Uterus (tissue), 4 donors: ENCODE data around the gene ZNF330. TPM values are rescaled to one million over a fixed set of nuclear protein-coding genes. Genes with fewer than 3 reads are reported as not detected.
"Not testable (repeated sequence)": the region's sequence is repeated elsewhere in the genome, so short reads cannot be mapped to it uniquely, and the experiment has no call there.

Source experiments
- DNase-seq, 2 donors: peaks; one replicate each; pipeline ENCODE4 v3.0.0-alpha.2; 2019 to 2020
- H3K27ac ChIP-seq, 2 donors: fragments of 200-600 bp; sonication (generic); 1 replicate in 1 of 2; 2 replicates in 1 of 2; pipeline ENCODE4 v1.5.1; 2016 to 2018
- H3K27me3 ChIP-seq, 2 donors: fragments of 200-600 bp; sonication (generic); one replicate each; pipeline ENCODE4 v1.5.1; 2018 to 2019; ENCODE audit warnings: control low read depth in 1 of 2
- H3K36me3 ChIP-seq, 2 donors: fragments of 200-600 bp; sonication (generic); one replicate each; pipeline ENCODE4 v1.5.1; 2019; ENCODE audit warnings: control low read depth in 1 of 2
- H3K4me1 ChIP-seq, 2 donors: fragments of 200-600 bp; sonication (generic); one replicate each; pipeline ENCODE4 v1.5.1; 2018 to 2019; ENCODE audit warnings: control low read depth in 1 of 2
- H3K4me3 ChIP-seq, 2 donors: fragments of 200-600 bp; sonication (generic); 1 replicate in 1 of 2; 2 replicates in 1 of 2; pipeline ENCODE4 v1.5.1; 2018 to 2019; ENCODE audit warnings: mild to moderate bottlenecking in 1 of 2
- H3K9me3 ChIP-seq, 2 donors: fragments of 200-600 bp; sonication (generic); one replicate each; pipeline ENCODE4 v1.5.1; 2019; ENCODE audit warnings: control low read depth in 1 of 2
- POLR2A ChIP-seq, 2 donors: fragments of 450-650 bp; IDR thresholded peaks; one replicate each; pipeline ENCODE4 v1.6.1; 2016; ENCODE audit warnings: antibody characterized with exemption in 2 of 2, mild to moderate bottlenecking in 1 of 2, moderate library complexity in 1 of 2
- intact Hi-C: fragments of 100-400 bp; cut with DNase I; formaldehyde crosslinking; loops from one replicate; pipeline ENCODE4 v1.15.1; 2023; ENCODE audit warnings: low total_unique reads
- total RNA-seq, 4 donors: library from RNA; depleted of rRNA in 3 of 4; stranded (reverse); fragments of >200 nt in 3 of 4; gene quantifications; one replicate each; pipeline versions ENCODE4 v1.1.0 to v1.2.4, GENCODE V29; 2014 to 2023
- TF ChIP-seq, protein P1 (sequence below), 4 experiments: fragments of 200-600 bp in 2 of 4; fragments of 450-650 bp in 2 of 4; sonication (generic) in 2 of 4; IDR thresholded peaks; one replicate each; pipeline ENCODE4 v1.5.1; 2016 to 2019; ENCODE audit warnings: antibody characterized with exemption in 4 of 4, mild to moderate bottlenecking in 2 of 4, moderate library complexity in 1 of 4
- donor health status: DM: yes; HTN: yes; CAD: no.

Gene ZNF330
- total RNA-seq, 4 donors from 2014 or later, result 24.1 to 73.0 (median 39.1) TPM

DNA sequence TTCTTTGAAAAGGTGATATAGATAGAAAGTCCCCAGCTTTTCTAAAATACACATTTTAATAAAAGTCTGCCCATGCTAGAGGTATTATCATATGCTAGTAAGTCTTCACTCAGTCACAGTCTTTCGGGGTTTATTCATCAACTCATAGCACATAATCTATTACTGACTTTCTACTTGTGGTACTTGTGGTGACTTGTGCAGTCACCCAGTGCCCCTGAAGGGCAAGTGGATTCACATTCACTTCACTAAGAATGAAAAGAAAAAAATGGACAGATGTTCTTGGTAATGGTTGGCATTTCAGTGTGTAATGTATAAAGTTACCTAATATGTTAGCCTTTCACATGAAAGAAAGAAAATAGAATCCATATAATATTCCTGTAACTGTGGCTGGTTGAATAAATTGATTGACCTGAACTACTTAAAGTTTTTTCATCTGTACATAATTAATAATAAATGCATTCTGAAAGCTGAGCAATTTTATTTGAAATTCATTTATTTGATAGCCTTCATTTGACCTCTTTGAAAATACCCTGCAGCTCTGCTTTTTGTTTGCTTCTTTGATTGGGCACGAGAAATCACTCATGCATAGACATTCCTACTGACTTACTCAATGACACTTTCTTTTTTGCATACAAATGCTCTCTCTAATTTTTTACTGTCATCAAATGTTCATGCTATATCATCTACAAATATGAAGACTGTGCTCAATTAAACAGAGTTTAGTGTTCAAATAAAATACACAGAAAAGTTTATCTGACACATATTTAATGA is 39.5 kb upstream of the ZNF330 start:
- no peaks in the 10 kb centered on the region for H3K36me3 ChIP-seq
- no peak for DNase-seq
- TF ChIP-seq POLR2A (IDR thresholded peaks at IDR 0.05), result no peak
- TF ChIP-seq, protein P1, sequence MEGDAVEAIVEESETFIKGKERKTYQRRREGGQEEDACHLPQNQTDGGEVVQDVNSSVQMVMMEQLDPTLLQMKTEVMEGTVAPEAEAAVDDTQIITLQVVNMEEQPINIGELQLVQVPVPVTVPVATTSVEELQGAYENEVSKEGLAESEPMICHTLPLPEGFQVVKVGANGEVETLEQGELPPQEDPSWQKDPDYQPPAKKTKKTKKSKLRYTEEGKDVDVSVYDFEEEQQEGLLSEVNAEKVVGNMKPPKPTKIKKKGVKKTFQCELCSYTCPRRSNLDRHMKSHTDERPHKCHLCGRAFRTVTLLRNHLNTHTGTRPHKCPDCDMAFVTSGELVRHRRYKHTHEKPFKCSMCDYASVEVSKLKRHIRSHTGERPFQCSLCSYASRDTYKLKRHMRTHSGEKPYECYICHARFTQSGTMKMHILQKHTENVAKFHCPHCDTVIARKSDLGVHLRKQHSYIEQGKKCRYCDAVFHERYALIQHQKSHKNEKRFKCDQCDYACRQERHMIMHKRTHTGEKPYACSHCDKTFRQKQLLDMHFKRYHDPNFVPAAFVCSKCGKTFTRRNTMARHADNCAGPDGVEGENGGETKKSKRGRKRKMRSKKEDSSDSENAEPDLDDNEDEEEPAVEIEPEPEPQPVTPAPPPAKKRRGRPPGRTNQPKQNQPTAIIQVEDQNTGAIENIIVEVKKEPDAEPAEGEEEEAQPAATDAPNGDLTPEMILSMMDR (IDR thresholded peaks at IDR 0.05), result no peak
- no peak overlapping the region for H3K4me3 ChIP-seq
- no peaks in the 10 kb centered on the region for H3K9me3 ChIP-seq
- no peaks in the 10 kb centered on the region for H3K27me3 ChIP-seq
- H3K27ac ChIP-seq, result no peak overlapping the region
- intact Hi-C loops, result no loop called here
- H3K4me1 ChIP-seq, result no peaks in the 10 kb centered on the region

DNA sequence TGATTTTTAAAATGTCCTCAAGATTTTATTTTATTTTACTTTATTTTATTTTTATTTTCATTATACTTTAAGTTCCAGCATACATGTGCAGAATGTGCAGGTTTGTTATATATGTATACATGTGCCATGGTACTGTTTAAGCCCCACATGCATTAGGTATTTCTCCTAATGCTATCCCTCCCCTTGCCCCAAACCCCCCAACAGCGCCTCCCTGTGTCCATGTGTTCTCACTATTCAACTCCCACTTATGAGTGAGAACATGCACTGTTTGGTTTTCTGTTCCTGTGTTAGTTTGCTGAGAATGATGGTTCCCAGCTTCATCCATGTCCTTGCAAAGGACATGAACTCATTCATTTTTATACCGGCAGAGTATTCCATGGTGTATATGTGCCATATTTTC is 37.2 kb upstream of the ZNF330 start:
- DNase-seq, intact Hi-C loops, H3K4me3 ChIP-seq, H3K4me1 ChIP-seq, H3K9me3 ChIP-seq, H3K36me3 ChIP-seq, H3K27ac ChIP-seq, H3K27me3 ChIP-seq: not testable (repeated sequence)

DNA sequence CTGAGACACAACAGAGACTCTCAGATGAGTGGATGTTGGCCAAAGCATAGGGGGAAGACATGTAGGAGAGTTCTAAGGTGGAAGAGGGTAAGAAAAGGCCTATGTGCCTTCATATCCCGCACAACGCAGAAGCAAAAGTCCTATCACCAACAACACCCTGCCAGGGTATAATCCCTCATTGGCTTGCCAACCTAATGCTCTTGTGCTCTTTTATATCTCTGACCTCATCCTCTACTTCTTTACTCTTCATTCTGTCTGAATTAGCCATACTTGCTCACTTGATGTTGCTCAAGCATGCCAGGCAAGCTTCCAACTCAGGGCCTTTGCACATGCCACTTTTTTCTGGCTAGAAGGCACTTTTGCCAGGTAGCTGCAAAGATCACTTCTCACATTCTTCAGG is 28.1 kb upstream of the ZNF330 start:
- Histone ChIP-seq H3K4me1 (no peaks in the 10 kb centered on the region), H3K4me3 (no peak overlapping the region), H3K27ac (no peak overlapping the region), H3K9me3 (no peaks in the 10 kb centered on the region), H3K36me3 (no peaks in the 10 kb centered on the region), H3K27me3 (no peaks in the 10 kb centered on the region)
- TF ChIP-seq, protein P1 (IDR thresholded peaks at IDR 0.05), result no peak
- no peak for TF ChIP-seq POLR2A (IDR thresholded peaks at IDR 0.05)
- DNase-seq, result no peak
- intact Hi-C loops, result no loop called here

DNA sequence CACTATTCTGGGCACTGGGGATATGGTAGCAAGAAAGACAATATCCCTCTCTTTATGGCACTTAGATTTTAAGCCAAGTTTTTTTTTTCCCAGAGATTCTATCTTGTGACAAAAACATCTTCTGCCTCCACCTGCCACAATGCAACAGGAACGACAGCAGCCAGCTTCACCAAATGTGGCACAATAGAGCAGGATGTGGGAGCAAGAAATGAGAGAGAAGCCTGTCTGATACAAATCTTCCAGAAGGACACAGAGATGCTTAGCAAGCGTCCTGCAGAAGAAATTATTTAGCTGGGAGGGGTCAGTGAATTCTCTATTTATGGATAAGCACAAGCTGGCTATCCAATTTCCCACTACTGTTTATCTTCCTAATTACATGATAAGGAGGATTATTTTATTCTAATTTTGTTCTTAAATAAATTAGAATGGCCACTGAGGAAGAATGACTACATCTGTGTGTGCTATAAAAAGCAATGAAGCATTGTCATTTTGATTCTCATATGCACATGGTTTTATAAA is 27.1 kb upstream of the ZNF330 start:
- H3K36me3 ChIP-seq, result no peaks in the 10 kb centered on the region
- DNase-seq, result no peak
- TF ChIP-seq, protein P1 (IDR thresholded peaks at IDR 0.05), result no peak
- TF ChIP-seq POLR2A (IDR thresholded peaks at IDR 0.05), result no peak
- H3K27me3 ChIP-seq, result no peaks in the 10 kb centered on the region
- no peaks in the 10 kb centered on the region for H3K4me1 ChIP-seq
- H3K27ac ChIP-seq, result no peak overlapping the region
- H3K4me3 ChIP-seq, result no peak overlapping the region
- H3K9me3 ChIP-seq, result no peaks in the 10 kb centered on the region
- intact Hi-C loops, result no loop called here

DNA sequence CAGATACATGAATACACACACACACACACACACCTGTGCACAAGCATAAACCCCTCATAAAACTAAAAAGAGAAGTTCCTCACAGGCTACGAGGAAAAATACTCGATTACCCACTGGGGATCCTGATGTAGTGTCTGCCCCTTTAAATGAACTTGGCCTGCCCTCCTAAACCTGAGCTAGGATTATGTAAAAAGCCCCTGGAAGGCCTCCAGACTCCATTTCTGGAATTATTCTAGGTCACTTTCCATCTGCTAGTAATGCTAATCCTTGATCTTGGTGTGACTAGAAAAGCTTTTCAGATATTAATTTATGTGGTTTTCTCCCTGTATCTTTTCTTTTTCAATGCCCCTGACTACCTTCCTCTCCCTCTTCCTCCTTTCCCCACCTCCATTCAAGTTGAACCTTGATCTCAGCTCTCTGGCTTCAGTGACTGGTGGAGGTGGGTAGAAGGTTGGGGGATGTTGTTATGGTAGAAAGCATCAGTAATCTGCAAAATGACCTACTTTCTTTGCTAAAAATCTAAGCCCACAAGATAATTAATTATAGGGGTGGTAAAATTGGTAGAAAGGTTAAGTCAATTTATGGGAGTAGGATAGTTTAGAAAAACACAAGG is 25.5 kb upstream of the ZNF330 start:
- H3K36me3 ChIP-seq, result no peaks in the 10 kb centered on the region
- H3K9me3 ChIP-seq, result no peaks in the 10 kb centered on the region
- TF ChIP-seq, protein P1 (IDR thresholded peaks at IDR 0.05), result no peak
- no peak for TF ChIP-seq POLR2A (IDR thresholded peaks at IDR 0.05)
- intact Hi-C loops, result no loop called here
- no peak for DNase-seq
- H3K4me1 ChIP-seq, result no peaks in the 10 kb centered on the region
- H3K4me3 ChIP-seq, result no peak overlapping the region
- H3K27ac ChIP-seq, result no peak overlapping the region
- H3K27me3 ChIP-seq, result no peaks in the 10 kb centered on the region
